Measurements from ENCODE around the gene KDM7A. TPM values are rescaled to one million over a fixed set of nuclear protein-coding genes. Genes with fewer than 3 reads are reported as not detected.

Gene KDM7A
- total RNA-seq, 4 donors from 2014 or later = 21.9 to 84.2 (median 54.6) TPM

DNA sequence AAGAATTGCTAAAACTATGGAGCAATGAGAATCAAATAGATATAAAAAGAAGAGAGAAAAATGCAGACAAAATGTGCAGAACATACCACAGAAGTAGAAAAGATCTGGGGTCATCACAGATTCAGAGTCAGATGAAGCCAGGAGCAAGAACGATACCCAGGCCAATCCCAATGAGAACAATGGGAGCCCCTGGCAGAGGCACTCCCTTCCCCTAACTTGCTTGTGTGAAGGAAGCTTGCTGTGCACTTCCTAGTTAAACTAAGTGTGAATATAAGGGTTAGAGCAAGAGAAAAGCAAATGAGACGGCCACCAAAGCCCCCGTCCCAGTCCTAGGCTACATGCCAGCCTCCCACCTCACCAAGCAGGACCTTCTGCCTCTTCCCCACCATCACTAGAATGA, 126.7 kb downstream of the KDM7A start:
- intact Hi-C loops (cut with DNase I; ENCODE audit: low total_unique reads) (no loop called here), in situ Hi-C loops (cut with MboI; ENCODE audit: low pct_ligation_motif_present in 1 of 4, low pct_unique_long_range_greater_than_20kb in 1 of 4, low sequenced_read_pairs in 3 of 4) (loop anchor here in 1 of 4 donors (25.0 kb wide), 1 partner anchor 287 kb away; no protein-coding TSS in a partner anchor)
- WGBS, 2 donors (ENCODE audit: low coverage in 1 of 2) = 89% methylated on average over 3 of the region's 3 CpGs; no CpG with 5 or more reads in 1 of the 2 donors
- H3K27ac ChIP-seq = peak overlapping the region; percentile 28 to 80 (median 70)
- TF ChIP-seq, protein P1, sequence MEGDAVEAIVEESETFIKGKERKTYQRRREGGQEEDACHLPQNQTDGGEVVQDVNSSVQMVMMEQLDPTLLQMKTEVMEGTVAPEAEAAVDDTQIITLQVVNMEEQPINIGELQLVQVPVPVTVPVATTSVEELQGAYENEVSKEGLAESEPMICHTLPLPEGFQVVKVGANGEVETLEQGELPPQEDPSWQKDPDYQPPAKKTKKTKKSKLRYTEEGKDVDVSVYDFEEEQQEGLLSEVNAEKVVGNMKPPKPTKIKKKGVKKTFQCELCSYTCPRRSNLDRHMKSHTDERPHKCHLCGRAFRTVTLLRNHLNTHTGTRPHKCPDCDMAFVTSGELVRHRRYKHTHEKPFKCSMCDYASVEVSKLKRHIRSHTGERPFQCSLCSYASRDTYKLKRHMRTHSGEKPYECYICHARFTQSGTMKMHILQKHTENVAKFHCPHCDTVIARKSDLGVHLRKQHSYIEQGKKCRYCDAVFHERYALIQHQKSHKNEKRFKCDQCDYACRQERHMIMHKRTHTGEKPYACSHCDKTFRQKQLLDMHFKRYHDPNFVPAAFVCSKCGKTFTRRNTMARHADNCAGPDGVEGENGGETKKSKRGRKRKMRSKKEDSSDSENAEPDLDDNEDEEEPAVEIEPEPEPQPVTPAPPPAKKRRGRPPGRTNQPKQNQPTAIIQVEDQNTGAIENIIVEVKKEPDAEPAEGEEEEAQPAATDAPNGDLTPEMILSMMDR (IDR thresholded peaks at IDR 0.05) = no peak
- TF ChIP-seq EP300 (IDR thresholded peaks at IDR 0.05; ENCODE audit: low read depth) = no peak
- no peak for TF ChIP-seq POLR2A (IDR thresholded peaks at IDR 0.05)
- no peak for TF ChIP-seq POLR2AphosphoS5 (IDR thresholded peaks at IDR 0.05)
- H3K9me3 ChIP-seq = no peaks in the 10 kb centered on the region
- DNase-seq = no peak
- peaks cover 0 to 3% (median 0%) of the 10 kb centered on the region in 4 donors for H3K36me3 ChIP-seq
- H3K4me3 ChIP-seq = no peak overlapping the region
- no peaks in the 10 kb centered on the region for H3K27me3 ChIP-seq
- peaks cover 0 to 32% (median 21%) of the 10 kb centered on the region in 4 donors for H3K4me1 ChIP-seq

GRCh38 chr7:140049339-140050024, 127.3 kb downstream of the KDM7A start:
- in situ Hi-C loops (cut with MboI; ENCODE audit: low pct_ligation_motif_present in 1 of 4, low pct_unique_long_range_greater_than_20kb in 1 of 4, low sequenced_read_pairs in 3 of 4) = loop anchor here in 1 of 4 donors (25.0 kb wide), 1 partner anchor 288 kb away; no protein-coding TSS in a partner anchor
- peak in 2 of 3 donors; percentile 18 to 39 for TF ChIP-seq POLR2AphosphoS5 (IDR thresholded peaks at IDR 0.05)
- peak; percentile 30 for TF ChIP-seq EP300 (IDR thresholded peaks at IDR 0.05; ENCODE audit: low read depth)
- TF ChIP-seq POLR2A (IDR thresholded peaks at IDR 0.05) = no peak
- TF ChIP-seq, protein P1 (IDR thresholded peaks at IDR 0.05) = no peak
- 73 to 74% methylated on average over 3 to 5 of the region's 5 CpGs for WGBS, 2 donors (ENCODE audit: low coverage in 1 of 2)

GRCh38 chr7:140048989-140049338, 127.8 kb downstream of the KDM7A start:
- peaks cover 0 to 3% (median 0%) of the 10 kb centered on the region in 4 donors for H3K36me3 ChIP-seq
- peaks cover 0 to 32% (median 21%) of the 10 kb centered on the region in 4 donors for H3K4me1 ChIP-seq
- no peaks in the 10 kb centered on the region for H3K27me3 ChIP-seq
- in situ Hi-C loops (cut with MboI; ENCODE audit: low pct_ligation_motif_present in 1 of 4, low pct_unique_long_range_greater_than_20kb in 1 of 4, low sequenced_read_pairs in 3 of 4) (no loop called here), intact Hi-C loops (cut with DNase I; ENCODE audit: low total_unique reads) (no loop called here)
- WGBS, 2 donors (ENCODE audit: low coverage in 1 of 2) = 58% methylated on average over 1 of the region's 1 CpG; no CpG with 5 or more reads in 1 of the 2 donors
- TF ChIP-seq, protein P1 (IDR thresholded peaks at IDR 0.05) = no peak
- TF ChIP-seq POLR2A (IDR thresholded peaks at IDR 0.05) (no peak), POLR2AphosphoS5 (IDR thresholded peaks at IDR 0.05) (no peak), EP300 (IDR thresholded peaks at IDR 0.05; ENCODE audit: low read depth) (no peak)
- DNase-seq = peak; percentile 31
- H3K9me3 ChIP-seq = no peaks in the 10 kb centered on the region
- H3K27ac ChIP-seq = peak overlapping the region; percentile 67 to 80 (median 71)
- no peak overlapping the region for H3K4me3 ChIP-seq

More at GRCh38 chr7:140049339-140050024, 127.3 kb downstream of the KDM7A start:
- Histone ChIP-seq H3K4me1 (peaks cover 0 to 32% (median 21%) of the 10 kb centered on the region in 4 donors), H3K36me3 (peaks cover 0 to 3% (median 0%) of the 10 kb centered on the region in 4 donors), H3K4me3 (no peak overlapping the region), H3K27ac (peak overlapping the region; percentile 67 to 80 (median 71)), H3K27me3 (no peaks in the 10 kb centered on the region), H3K9me3 (no peaks in the 10 kb centered on the region)
- intact Hi-C loops (cut with DNase I; ENCODE audit: low total_unique reads) = no loop called here
- DNase-seq = peak; percentile 44

DNA sequence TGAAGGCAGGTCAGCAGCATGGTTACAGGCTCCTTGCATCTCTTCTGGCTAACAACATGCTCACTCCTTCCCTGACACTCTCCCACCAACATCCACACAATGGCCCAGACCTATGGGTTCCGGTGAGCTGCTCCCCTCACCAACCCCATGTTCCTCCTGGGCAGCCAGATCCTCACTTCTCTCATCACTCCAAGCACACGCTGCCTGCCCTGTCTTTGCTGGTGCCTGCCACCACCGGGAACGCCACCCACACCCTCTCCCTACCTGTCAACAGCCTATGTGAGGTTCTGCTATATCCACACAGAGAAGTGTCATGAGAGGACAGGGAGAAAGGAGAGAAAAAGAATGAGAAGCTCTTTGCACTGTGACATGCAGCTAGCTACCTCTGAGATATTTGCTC, 128.6 kb downstream of the KDM7A start:
- H3K4me1 ChIP-seq = peaks cover 0 to 32% (median 21%) of the 10 kb centered on the region in 4 donors
- WGBS, 2 donors (ENCODE audit: low coverage in 1 of 2) = 95 to 100% methylated on average over 1 to 4 of the region's 4 CpGs
- no peak overlapping the region for H3K4me3 ChIP-seq
- DNase-seq = no peak
- TF ChIP-seq, protein P1 (IDR thresholded peaks at IDR 0.05) = no peak
- no peak for TF ChIP-seq EP300 (IDR thresholded peaks at IDR 0.05; ENCODE audit: low read depth)
- TF ChIP-seq POLR2AphosphoS5 (IDR thresholded peaks at IDR 0.05) = no peak
- no peak for TF ChIP-seq POLR2A (IDR thresholded peaks at IDR 0.05)
- H3K27me3 ChIP-seq = no peaks in the 10 kb centered on the region
- H3K36me3 ChIP-seq = peaks cover 0 to 3% (median 0%) of the 10 kb centered on the region in 4 donors
- in situ Hi-C loops (cut with MboI; ENCODE audit: low pct_ligation_motif_present in 1 of 4, low pct_unique_long_range_greater_than_20kb in 1 of 4, low sequenced_read_pairs in 3 of 4) = no loop called here
- H3K27ac ChIP-seq = peak overlapping the region; percentile 67 to 80 (median 71)
- H3K9me3 ChIP-seq = no peaks in the 10 kb centered on the region
- intact Hi-C loops (cut with DNase I; ENCODE audit: low total_unique reads) = no loop called here

All from transverse colon (tissue), 4 donors.